LNCAP (cell line): ENCODE measurements around the gene SPATA1.

ENCODE experiments used
- TF ChIP-seq, protein P1 (sequence below): fragments of 450-650 bp; IDR thresholded peaks from 2 replicates; pipeline ENCODE4 v1.5.1; 2017; ENCODE audit warnings: mild to moderate bottlenecking

SPATA1 gene

DNA sequence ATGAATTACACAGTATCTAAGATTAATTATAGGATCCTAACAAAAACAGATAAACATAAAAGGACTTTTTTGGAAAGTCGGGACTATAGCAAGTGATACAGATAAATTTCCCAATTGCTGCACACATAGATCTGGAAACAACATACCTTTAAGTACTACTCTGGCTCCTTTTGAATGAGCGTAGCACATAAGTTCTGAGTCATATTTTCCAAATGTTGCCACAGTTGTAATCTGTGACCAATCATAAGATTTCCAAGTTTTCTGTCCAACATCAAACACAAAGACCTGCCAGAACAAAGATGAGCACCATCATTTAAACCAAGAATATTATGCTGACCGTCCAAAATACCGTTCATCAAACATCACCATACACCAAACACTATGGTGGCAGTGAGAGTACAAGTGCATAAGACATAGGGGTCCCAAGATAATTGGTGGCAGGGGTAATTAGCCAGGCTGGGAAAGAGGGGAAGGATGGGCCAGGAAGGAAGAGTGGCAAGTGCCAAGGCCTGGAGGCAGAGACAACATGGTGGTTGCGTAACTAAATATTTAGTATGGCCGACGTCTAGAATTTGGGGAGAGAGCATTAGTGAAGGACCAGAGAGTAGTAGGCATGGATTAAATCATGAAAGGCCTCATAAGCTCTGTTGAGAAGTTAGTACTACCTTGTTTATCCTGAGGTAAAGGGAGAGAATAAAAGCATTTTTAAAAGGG, 64.4 kb downstream of the SPATA1 start:
- TF ChIP-seq, protein P1, sequence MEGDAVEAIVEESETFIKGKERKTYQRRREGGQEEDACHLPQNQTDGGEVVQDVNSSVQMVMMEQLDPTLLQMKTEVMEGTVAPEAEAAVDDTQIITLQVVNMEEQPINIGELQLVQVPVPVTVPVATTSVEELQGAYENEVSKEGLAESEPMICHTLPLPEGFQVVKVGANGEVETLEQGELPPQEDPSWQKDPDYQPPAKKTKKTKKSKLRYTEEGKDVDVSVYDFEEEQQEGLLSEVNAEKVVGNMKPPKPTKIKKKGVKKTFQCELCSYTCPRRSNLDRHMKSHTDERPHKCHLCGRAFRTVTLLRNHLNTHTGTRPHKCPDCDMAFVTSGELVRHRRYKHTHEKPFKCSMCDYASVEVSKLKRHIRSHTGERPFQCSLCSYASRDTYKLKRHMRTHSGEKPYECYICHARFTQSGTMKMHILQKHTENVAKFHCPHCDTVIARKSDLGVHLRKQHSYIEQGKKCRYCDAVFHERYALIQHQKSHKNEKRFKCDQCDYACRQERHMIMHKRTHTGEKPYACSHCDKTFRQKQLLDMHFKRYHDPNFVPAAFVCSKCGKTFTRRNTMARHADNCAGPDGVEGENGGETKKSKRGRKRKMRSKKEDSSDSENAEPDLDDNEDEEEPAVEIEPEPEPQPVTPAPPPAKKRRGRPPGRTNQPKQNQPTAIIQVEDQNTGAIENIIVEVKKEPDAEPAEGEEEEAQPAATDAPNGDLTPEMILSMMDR: no peak

- TF ChIP-seq, protein P1: no peak
Measured at GRCh38 chr1:84571150-84571535, 65.0 kb downstream of the SPATA1 start.

DNA sequence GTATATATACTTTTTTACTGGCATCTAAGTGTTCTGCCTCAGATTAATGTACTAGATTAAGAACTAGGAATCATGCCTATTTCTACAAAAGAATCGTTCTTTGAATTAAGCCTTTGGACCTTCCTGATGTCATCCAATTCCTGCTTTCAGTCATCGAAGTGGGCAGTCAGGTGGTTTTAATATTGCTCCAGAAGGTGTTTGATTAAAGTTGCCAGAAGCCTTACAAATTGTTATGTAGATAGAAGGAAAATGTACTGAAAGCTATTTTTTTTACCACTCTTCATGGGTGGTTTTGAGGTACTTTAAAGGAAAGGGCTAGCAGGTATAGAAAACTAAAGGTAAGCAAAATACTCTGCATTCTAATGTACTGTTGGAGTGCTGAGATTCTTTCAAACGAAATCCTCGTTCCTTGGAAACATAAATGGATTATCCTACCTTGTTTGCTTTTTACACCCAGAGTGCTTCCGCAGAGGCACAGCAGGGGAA, 67.3 kb downstream of the SPATA1 start:
- TF ChIP-seq, protein P1: no peak

DNA sequence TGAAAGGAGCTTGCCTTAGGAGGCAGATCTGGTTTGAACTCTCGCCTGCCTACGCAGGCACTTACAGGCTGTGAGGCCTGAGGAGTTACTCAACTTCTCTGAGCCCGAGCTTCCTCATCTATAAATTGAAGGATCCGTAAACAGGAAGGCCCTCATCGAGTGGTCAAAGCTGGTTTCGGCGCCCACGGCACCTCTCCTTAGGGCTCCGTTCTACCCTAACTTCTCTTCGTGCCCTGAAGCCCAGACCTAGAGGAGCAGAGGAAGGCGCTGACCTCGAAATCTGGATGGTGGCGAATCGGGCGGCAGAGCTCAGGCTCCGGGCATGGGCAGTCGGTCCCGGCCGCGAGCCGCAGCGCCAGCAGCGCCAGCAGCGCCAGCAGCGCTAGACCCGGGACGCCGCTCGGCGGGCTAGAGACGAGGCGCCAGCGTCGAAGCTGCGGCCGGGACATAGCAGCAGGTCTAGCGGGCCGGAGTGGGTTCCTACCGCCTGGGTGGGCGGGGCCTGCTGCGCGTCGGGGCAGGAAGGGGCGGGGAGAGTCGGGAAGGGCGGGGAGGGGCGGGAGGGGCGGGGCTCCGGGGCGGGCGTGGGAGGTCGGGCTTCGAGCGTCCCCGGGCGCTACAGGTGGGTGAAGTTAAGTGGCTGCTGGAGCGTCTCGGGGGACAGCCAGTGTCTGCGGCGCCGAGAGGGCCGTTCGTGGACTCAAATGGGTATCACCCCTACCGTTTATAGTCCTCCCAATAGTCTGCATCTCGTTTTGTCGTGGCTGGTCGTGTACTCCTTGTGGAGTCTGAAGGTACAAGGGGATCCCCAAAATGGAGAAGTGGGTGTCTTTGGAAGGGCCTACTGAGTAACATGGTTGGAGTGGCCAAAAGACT, 68.0 kb downstream of the SPATA1 start, which contains the start of gene CTBS:
TSS of gene CTBS (minus strand) at position 474 of the 876 bp plus-strand sequence. CDS start at position 449, 25 bp downstream.
- TF ChIP-seq, protein P1: no peak

DNA sequence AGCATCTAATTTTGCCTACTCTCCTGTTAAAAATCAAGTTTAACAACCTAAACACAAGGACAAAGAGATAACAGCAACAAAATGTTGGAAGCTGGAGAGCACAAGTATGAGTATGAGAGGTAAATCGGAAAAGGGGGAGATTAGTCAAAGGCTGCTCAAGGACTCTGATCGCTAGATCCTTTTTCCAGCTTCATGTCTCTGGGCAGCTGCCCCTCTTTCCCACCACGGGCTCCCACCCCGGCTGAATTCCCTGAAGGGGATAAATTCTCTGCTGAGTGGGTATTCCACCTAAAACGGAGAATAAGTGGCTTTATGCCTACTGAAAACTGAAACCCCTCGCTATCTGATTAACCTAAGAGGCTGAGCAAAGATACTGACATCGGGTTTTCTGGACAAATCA, 68.8 kb downstream of the SPATA1 start:
- TF ChIP-seq, protein P1: no peak

DNA sequence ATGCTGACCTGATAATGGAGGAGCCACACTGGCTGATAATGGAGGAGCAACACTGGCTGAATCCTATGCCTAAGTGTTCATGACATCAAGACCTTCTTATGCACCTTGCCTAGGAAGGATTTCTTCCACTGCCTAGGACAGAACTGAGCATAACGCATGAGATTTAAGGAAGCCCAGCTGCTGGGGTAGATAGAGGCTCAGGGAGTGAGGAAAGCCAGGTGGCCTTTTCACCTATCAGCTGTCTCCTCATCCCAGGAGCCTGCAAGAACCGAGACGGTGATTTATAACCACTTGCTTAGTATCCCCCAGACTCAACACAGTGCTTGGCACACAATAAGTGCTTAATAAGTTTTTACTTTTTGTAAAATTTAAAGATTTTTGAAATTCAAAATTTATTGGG, 75.5 kb downstream of the SPATA1 start:
- TF ChIP-seq, protein P1: no peak

DNA sequence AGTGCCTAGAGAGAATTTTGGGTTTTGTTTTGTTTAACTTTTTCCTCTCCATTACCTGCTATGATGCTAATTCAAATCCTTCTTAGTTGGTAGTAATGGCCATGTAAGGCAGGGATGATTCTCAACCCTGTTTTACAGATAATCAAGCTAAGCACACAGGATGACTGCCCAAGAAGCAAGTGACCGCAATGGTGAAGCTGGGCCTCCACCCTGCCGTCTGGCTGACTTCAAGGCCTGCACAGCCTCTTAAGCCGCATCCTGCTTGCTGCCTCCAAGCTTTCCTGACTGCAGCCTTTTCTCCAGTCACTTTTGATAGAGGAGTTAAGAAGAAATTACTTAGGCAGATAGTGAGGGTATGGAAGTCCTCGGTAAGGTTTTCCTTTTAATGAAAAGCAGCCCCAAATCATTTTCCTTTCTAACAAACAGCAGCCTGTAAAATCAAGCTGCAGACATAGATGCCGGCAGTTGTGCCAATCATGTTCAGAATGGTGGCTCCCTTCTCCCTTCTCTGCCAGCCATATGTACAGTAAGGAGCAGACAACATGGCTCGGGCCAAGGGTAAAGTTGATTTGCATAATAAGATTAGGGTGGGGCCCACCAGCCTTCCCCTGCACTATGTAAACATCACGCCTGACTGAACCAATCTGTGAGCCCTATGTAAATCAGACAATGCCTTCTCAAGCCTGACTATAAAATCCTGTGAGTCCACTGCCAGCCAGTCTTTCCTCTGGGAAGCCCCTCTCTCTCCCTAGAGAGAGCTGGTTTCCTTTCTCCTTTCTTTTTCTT, 76.8 kb downstream of the SPATA1 start:
- TF ChIP-seq, protein P1: no peak
